Activated naive CD4-positive, alpha-beta T cell treated with anti-CD3 and anti-CD28 coated beads, Interleukin-2, amount 10 ng/mL, durations not matched to agents 7 days and 5 days (primary cell): ENCODE data around the gene ING4.

Experiments
- CTCF ChIA-PET: fragments of 350-600 bp; sonication (Branson Sonifier 250); formaldehyde crosslinking; loops from one replicate; lab custom pipeline; 2021; ENCODE audit warnings: antibody characterized with exemption; lab: Charles Lee
- DNase-seq: peaks from one replicate; pipeline ENCODE4 v3.0.0-alpha.2; 2020
- H3K27ac Mint-ChIP-seq: one replicate; pipeline ENCODE4 v1.8.0; 2021; ENCODE audit warnings: mild to moderate bottlenecking, moderate library complexity, mixed read lengths
- H3K27me3 Mint-ChIP-seq: one replicate; pipeline ENCODE4 v1.8.0; 2021; ENCODE audit warnings: mild to moderate bottlenecking, mixed read lengths
- H3K36me3 Mint-ChIP-seq: one replicate; pipeline ENCODE4 v1.8.0; 2021; ENCODE audit warnings: mixed read lengths
- H3K4me1 Mint-ChIP-seq: one replicate; pipeline ENCODE4 v1.8.0; 2021; ENCODE audit warnings: mixed read lengths
- H3K4me3 Mint-ChIP-seq: one replicate; pipeline ENCODE4 v1.8.0; 2021; ENCODE audit warnings: mild to moderate bottlenecking, moderate library complexity, mixed read lengths
- H3K9me3 Mint-ChIP-seq: one replicate; pipeline ENCODE4 v1.8.0; 2021; ENCODE audit warnings: mixed read lengths

The ING4 gene

DNA sequence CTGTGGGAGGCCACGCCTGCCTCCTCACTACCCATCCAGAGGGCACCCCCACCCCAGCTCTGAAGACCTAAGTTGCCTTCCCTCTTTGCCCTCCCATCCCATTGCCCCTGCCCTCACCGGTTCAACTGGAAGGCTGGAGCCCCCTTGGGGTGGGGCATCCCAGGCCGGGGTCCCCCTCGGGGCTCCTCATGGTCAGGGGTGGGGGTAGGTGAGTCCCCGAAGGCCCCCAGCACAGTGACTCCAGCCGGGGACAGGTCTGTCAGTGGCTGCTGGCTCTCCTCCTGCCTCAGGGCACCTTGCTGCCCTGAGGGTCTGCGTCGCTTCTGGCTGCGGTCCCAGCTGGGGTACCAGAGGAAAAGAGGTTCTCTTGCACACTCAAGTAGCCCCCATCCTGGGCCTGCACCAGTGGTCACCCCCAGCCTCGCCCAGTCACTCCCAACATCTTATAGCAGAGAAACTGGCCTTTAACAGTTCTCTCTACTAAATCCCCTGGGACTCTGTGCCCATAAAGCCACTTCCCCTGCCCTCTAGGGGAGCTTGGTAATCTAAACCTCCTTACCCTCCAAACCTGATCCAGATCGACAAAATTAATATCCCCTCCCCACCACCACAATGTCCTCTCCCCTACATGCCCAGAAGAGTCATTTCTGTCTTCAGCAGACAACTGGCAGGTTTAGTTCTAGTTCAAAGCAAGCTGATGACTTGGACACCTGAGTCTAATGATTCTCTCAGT, 32.6 kb upstream of the ING4 start:
- Mint-ChIP-seq H3K9me3 (no peaks in the 10 kb centered on the region), H3K27ac (no peak overlapping the region), H3K36me3 (no peaks in the 10 kb centered on the region), H3K27me3 (peaks cover 50% of the 10 kb centered on the region), H3K4me3 (no peak overlapping the region), H3K4me1 (peaks cover 12% of the 10 kb centered on the region)
- CTCF ChIA-PET = interaction anchor here (1.0 to 3.2 kb wide), 3 partner anchors 11 to 90 kb away, joined by 3 to 17 read pairs (median 4); no protein-coding TSS in a partner anchor
- no peak for DNase-seq

DNA sequence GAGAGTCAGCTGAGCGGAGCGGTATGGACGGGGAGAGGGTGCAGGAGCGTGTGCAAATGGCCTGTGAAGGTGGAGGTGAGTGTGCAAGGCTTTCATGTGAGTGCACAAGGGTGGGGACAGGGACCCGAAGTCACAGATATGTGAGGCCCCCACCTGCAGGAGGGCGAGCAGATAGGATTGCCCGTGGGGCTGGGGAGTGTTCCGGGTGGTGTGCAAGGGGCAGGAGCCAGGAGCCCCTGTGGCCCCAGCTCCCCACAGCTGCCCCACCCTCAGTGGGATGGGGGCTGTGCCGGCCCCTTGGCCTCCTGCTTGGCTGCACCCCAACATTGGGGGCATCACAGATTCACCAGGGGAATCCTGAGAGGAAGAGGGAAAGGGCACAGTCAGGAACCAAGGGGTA, 31.8 kb upstream of the ING4 start:
- Mint-ChIP-seq H3K27ac (no peak overlapping the region), H3K4me1 (peaks cover 17% of the 10 kb centered on the region), H3K4me3 (no peak overlapping the region), H3K9me3 (no peaks in the 10 kb centered on the region), H3K36me3 (no peaks in the 10 kb centered on the region), H3K27me3 (peaks cover 42% of the 10 kb centered on the region)
- CTCF ChIA-PET = no interaction called here
- no peak for DNase-seq

DNA sequence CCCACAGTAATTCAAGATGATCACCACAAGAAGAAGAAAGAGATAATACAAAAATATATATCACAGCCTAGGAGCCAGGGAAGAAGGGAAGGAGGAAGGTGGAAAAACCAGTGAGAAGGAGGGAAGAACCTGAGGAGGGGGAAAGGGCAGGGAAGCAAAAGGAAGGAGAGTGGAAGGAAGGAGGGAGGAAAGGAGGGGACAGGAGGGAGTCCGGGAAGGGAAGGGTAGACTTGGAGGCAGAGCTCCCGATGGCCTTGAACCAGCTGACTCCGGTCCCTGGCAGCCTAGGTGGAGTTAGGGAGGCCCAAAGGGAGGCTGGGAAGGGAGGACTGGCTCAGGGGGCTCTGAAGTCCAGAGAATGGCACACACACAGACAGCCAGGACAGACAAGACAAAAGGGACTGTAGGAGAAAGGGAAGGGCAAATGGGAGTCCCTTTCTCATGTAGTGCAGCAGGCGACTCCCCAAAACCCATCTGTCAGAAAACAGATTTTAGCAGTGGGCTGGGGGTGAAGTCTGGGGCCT, 31.0 kb upstream of the ING4 start:
- H3K27me3 Mint-ChIP-seq = peaks cover 34% of the 10 kb centered on the region
- CTCF ChIA-PET = interaction anchor here (2.0 kb wide), 1 partner anchor 74 kb away, joined by 6 read pairs; no protein-coding TSS in a partner anchor
- no peak overlapping the region for H3K27ac Mint-ChIP-seq
- peaks cover 11% of the 10 kb centered on the region for H3K4me1 Mint-ChIP-seq
- no peak for DNase-seq
- H3K36me3 Mint-ChIP-seq = no peaks in the 10 kb centered on the region
- no peak overlapping the region for H3K4me3 Mint-ChIP-seq
- no peaks in the 10 kb centered on the region for H3K9me3 Mint-ChIP-seq

DNA sequence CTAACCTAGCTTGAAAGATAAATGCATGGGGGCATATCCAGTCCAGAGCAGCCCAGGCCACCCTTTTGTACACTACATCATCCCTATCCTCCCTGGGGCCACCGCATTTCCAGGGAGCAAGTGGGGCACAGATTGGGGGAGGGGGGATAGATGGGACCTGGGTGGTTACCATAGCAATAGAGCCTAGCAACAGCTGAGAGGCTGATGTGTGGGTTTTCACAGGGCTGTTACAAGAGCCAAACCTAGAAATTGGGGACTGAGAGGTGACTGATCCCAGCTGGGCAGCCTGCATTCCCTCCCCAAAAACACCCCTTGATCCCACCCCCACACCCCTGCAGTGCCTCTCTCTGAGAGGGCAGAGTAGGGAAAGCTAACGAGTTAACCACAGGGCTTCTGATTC, 30.0 kb upstream of the ING4 start:
- H3K4me1 Mint-ChIP-seq = peaks cover 14% of the 10 kb centered on the region
- peaks cover 24% of the 10 kb centered on the region for H3K27me3 Mint-ChIP-seq
- H3K9me3 Mint-ChIP-seq = no peaks in the 10 kb centered on the region
- no peak overlapping the region for H3K4me3 Mint-ChIP-seq
- no peak for DNase-seq
- CTCF ChIA-PET = interaction anchor here (1.2 to 2.0 kb wide), 3 partner anchors 9 to 73 kb away, joined by 3 to 6 read pairs (median 3); no protein-coding TSS in a partner anchor
- peaks cover 4% of the 10 kb centered on the region for H3K36me3 Mint-ChIP-seq
- no peak overlapping the region for H3K27ac Mint-ChIP-seq

DNA sequence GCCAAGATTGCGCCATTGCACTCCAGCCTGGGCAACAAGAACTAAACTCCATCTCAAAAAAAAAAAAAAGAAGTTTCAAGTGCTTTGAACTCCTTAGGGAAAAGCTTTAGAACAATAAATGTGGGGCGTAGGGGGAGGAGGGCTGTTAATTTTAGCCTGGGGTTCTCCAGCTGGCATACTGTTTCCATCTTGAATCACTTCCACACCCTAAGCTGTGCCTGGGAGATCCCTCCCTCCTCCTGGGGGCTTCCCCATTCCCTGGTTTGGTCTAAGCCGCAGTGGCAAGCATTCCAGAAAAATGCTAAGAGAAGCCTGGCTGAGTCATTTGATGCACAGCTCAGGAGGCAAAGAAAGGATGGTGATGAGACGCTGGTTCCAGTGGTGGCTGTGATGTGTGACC, 28.6 kb upstream of the ING4 start:
- Mint-ChIP-seq H3K4me1 (peaks cover 27% of the 10 kb centered on the region), H3K36me3 (peaks cover 18% of the 10 kb centered on the region), H3K27me3 (peaks cover 10% of the 10 kb centered on the region), H3K4me3 (no peak overlapping the region), H3K9me3 (no peaks in the 10 kb centered on the region), H3K27ac (no peak overlapping the region)
- DNase-seq = no peak
- CTCF ChIA-PET = interaction anchor here (0.5 kb wide), 1 partner anchor 1331 kb away, joined by 3 read pairs; no protein-coding TSS in a partner anchor

DNA sequence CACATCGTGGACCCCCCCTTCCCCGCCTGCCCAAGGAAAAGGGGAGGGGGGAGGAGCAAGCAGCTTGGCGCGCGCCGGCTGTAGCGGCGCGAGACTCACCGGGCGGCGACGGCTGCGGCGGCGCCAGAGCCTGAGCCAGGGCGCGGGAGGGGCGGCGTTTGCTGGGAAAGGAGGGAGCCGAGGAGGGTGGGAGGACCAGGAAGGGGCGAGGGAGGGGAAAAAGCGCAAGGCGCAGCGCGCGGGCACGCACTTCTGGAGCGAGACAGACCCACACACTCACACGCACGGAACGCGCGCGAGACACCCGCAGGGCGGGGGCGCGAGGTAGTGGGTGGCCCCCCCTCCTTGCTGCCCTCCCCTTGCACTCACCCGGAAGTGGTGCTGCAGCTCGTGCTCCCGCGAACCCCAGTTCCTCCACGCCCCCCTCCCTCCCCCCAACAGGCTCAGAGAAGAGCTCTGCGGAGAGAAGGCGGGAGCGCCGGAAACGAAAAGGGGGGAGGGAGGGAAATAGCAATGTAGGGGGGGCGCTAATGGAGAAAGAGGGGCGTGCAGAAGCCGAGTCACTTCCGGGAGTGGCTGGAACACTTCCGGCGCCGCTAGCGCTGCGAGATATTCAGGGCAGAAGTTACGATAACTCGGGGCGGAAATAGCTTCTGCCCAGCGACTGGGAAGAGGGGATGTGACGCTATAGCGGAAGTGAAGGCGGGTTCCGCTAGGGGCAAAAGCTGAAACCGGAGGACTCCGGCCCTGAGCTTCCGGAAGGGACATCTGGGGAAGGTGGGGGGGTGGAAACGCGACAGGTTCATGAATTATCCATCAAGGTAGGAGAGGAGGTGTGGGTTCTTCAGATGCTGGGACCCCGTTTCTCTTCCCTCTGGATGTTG, 26.3 kb upstream of the ING4 start, which contains the start of gene ZNF384:
ZNF384 (minus strand) TSS at position 377 of the 884 bp plus-strand sequence. CDS start 9,855 bp downstream, outside the sequence.
- Mint-ChIP-seq H3K27ac (peak within 1 kb of the TSS; percentile 96), H3K9me3 (no peaks in the 10 kb centered on the region), H3K4me1 (peaks cover 45% of the 10 kb centered on the region), H3K4me3 (peak within 1 kb of the TSS; percentile 95), H3K36me3 (peaks cover 31% of the 10 kb centered on the region), H3K27me3 (peaks cover 1% of the 10 kb centered on the region)
- CTCF ChIA-PET = interaction anchor here (0.5 to 1.7 kb wide), 9 partner anchors 10 to 137 kb away, joined by 3 to 7 read pairs (median 4); partner anchors contain the start of genes COPS7A and MLF2
- DNase-seq = peak; percentile 97

DNA sequence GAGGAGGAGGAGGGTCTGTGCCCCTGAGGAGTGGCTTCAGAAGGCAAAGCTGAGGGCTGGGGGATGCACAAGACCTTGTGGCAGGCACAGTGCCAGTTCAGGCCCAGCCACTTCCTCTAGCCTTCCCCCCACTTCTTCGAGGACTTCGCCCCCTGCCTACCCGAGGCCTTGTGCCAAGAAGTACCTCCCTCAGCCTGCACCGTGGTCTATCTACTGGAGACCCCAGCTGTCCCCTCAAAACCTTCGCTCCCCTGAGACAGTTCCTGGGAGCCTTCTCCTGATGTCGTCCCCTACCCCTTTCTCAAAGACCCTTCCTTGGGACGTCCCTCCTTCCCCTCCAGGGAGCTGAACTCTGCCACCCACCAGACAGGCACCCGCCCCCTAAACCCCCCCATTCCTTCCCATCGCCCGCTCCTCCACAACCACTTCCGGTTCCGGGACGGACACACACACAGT, 25.7 kb upstream of the ING4 start:
- Mint-ChIP-seq H3K27me3 (no peaks in the 10 kb centered on the region), H3K27ac (peak overlapping the region; percentile 96), H3K36me3 (peaks cover 31% of the 10 kb centered on the region), H3K4me3 (peak overlapping the region; percentile 95), H3K9me3 (no peaks in the 10 kb centered on the region), H3K4me1 (peaks cover 47% of the 10 kb centered on the region)
- CTCF ChIA-PET = interaction anchor here (0.5 to 1.7 kb wide), 7 partner anchors 34 to 138 kb away, joined by 3 to 7 read pairs (median 3); partner anchors contain the start of genes COPS7A and MLF2
- peak; percentile 54 for DNase-seq

DNA sequence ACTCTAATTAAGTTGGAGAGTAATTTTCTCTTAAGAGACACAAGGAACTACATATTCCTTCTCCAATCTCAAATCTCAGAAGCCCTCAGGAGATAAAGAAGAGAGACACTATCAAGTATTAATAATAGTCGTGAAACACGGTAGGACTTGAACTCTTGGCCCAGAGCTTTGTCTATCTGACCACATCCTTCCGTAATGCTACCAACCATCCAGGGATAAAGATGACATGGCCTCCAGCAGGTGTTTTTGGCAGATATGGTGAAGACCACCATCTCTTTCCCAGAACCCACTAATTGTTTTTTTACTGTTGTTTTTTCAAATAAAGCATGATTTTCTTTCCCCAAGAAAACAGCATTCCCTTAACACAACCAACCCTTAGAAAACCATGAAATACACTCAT, 22.9 kb upstream of the ING4 start:
- peaks cover 58% of the 10 kb centered on the region for H3K4me1 Mint-ChIP-seq
- peaks cover 43% of the 10 kb centered on the region for H3K36me3 Mint-ChIP-seq
- no peak for DNase-seq
- no peak overlapping the region for H3K4me3 Mint-ChIP-seq
- no peaks in the 10 kb centered on the region for H3K27me3 Mint-ChIP-seq
- peak overlapping the region; percentile 59 for H3K27ac Mint-ChIP-seq
- CTCF ChIA-PET = interaction anchor here (3.9 kb wide), 1 partner anchor 66 kb away, joined by 30 read pairs; no protein-coding TSS in a partner anchor
- no peaks in the 10 kb centered on the region for H3K9me3 Mint-ChIP-seq

DNA sequence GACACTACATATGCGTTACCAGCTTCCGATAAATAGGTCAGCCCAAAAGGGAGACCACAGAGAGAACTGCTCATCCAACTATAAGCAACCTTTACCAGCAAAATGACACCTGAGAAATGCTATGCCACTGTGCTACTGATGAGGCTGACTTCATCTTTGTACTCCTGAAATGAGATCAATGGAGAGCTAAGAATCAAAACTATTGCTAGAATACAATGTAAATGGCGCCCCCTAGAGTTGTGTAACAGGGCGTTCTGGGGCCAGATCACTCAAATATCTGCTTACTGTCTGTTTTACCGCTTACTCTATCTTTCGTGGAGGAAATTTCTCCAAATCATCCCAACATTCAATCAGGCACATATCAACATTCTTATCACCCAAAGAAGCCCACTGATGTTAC, 21.7 kb upstream of the ING4 start:
- peaks cover 44% of the 10 kb centered on the region for H3K36me3 Mint-ChIP-seq
- H3K27me3 Mint-ChIP-seq = no peaks in the 10 kb centered on the region
- DNase-seq = peak; percentile 67
- H3K4me3 Mint-ChIP-seq = no peak overlapping the region
- peaks cover 53% of the 10 kb centered on the region for H3K4me1 Mint-ChIP-seq
- CTCF ChIA-PET = interaction anchor here (0.7 to 3.9 kb wide), 20 partner anchors 8 to 219 kb away, joined by 3 to 30 read pairs (median 4); partner anchors contain the start of gene COPS7A
- peak overlapping the region; percentile 54 for H3K27ac Mint-ChIP-seq
- H3K9me3 Mint-ChIP-seq = no peaks in the 10 kb centered on the region

DNA sequence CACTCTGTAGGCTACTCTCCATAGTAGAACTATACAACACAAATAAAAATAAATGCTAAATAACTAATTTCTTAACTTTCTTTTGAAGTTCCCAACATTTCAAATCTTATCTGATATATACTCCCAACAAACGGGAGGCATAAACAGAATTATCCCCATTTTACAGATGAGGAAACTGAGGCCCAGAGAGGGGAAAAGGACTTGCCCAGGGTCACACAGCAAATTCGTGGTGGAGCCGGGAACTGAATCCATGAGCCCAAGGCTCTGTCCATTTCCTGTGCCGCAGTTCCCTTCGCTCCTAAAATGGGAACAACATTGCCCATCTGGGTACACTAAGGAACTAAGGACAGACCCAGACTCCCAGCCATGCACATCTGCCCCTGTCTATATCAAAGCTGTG, 14.0 kb upstream of the ING4 start:
- DNase-seq = no peak
- Mint-ChIP-seq H3K27me3 (no peaks in the 10 kb centered on the region), H3K27ac (no peak overlapping the region), H3K36me3 (peaks cover 68% of the 10 kb centered on the region), H3K9me3 (no peaks in the 10 kb centered on the region), H3K4me1 (peaks cover 6% of the 10 kb centered on the region), H3K4me3 (no peak overlapping the region)
- CTCF ChIA-PET = interaction anchor here (1.0 kb wide), 1 partner anchor 8 kb away, joined by 3 read pairs; no protein-coding TSS in a partner anchor

DNA sequence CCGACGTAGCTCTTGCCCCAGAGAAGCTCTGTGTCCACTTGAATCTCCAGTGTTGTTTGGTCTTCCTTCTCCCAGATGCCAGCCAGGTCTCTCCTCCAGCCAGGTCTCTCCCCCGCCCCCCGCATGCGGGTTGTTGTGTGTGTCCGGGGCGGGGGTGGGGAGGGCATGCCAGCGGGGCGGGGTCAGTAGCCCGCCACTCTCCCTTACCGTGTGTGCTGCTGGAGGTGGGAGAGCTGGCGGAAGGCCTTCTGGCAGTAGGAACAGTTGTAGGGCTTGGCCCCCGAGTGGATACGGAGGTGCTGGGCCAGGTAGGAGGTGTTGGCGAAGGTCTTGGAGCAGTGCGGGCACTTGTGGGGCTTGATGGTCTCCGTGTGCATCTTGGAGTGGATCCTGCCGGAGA, 9.2 kb upstream of the ING4 start:
- no peak overlapping the region for H3K4me3 Mint-ChIP-seq
- no peaks in the 10 kb centered on the region for H3K27me3 Mint-ChIP-seq
- no peaks in the 10 kb centered on the region for H3K4me1 Mint-ChIP-seq
- no peak overlapping the region for H3K27ac Mint-ChIP-seq
- no peaks in the 10 kb centered on the region for H3K9me3 Mint-ChIP-seq
- H3K36me3 Mint-ChIP-seq = peaks cover 76% of the 10 kb centered on the region
- DNase-seq = no peak
- CTCF ChIA-PET = no interaction called here

DNA sequence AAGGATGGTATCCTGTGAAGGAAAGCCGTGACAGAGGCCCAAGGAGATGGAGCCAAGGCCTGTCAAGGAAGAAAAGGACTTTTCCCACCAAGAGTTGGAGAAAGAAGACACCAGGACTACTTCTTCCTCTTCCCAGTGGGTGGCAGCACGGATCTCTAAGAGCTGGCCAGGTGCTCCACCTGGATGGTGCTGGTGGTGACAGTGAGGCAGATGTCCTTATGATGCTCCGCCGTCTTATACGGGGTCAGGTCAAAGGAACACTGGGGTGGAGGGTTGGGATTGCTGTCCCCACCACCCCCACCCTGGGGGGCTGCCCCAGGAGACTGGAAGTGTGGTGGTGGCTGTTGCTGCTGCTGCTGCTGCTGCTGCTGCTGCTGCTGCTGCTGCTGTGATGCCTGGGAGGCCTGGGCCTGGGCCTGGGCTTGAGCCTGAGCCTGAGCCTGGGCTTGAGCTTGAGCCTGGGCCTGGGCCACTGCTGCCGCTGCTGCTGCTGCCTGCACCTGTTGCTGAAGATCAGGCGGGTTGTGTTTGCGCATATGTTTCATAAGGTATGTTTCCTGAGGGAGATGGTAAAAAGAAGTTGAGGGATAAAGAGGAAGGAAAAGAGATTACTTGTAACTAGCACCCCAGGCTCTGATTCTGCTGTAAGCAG, 4.8 kb upstream of the ING4 start:
- CTCF ChIA-PET = interaction anchor here (0.6 to 2.9 kb wide), 3 partner anchors 16 to 49 kb away, joined by 3 to 13 read pairs (median 4); no protein-coding TSS in a partner anchor
- Mint-ChIP-seq H3K36me3 (peaks cover 67% of the 10 kb centered on the region), H3K27ac (no peak overlapping the region), H3K4me3 (no peak overlapping the region), H3K27me3 (no peaks in the 10 kb centered on the region), H3K9me3 (no peaks in the 10 kb centered on the region), H3K4me1 (peaks cover 18% of the 10 kb centered on the region)
- no peak for DNase-seq

DNA sequence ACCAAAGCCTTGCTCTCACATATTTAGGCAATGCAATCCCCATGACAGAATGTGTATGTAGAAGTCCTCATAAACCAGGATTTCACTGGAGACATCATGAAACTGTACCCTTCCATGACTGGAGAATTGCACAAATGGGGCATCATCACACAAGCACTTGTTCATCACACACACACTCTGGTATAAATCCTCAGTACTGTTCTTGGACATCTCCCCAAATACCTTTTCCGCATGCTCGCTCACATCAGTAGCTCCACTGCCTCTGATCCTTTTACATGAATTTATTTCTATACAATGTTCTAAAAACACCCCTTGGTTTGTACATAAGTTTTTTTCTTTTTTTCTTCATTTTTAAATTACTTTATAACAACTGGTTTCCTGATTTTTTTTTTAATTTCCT, 3.3 kb upstream of the ING4 start:
- H3K4me3 Mint-ChIP-seq = no peak overlapping the region
- H3K27ac Mint-ChIP-seq = no peak overlapping the region
- H3K36me3 Mint-ChIP-seq = peaks cover 53% of the 10 kb centered on the region
- CTCF ChIA-PET = interaction anchor here (0.7 to 1.6 kb wide), 2 partner anchors 87 to 212 kb away, joined by 3 read pairs; partner anchors contain the start of gene MLF2
- H3K4me1 Mint-ChIP-seq = peaks cover 26% of the 10 kb centered on the region
- DNase-seq = no peak
- no peaks in the 10 kb centered on the region for H3K9me3 Mint-ChIP-seq
- no peaks in the 10 kb centered on the region for H3K27me3 Mint-ChIP-seq
